Measurements from ENCODE around the gene RGMA.

DNA sequence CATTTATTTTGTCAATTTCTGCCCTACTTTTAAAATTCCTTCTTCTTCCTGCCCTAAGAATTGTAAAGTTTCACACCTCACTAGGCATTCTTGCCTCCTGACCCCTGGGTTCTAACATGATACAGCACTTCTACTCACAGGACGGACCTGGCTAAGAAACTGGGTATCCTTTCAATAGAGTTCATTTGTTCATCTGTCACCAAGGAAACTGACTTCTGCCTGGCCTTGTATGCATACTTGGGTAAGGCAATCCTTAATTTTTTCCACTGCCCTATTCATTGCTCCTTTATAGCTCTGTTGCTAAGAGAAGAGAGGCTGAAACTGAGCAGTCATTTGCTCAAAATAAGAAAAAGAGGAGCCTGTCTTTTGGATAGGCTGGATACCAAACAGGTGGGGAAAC lies 3.3 kb downstream of the RGMA start:
- no peak for TF ChIP-seq POLR2A (IDR thresholded peaks at IDR 0.05)
- TF ChIP-seq CTCF (IDR thresholded peaks at IDR 0.05) = no peak

Data from adrenal gland (tissue), 5 donors.